ENCODE data around the gene PALM.
"Not testable (repeated sequence)": the region's sequence is repeated elsewhere in the genome, so short reads cannot be mapped to it uniquely, and the experiment has no call there.

Gene PALM

DNA sequence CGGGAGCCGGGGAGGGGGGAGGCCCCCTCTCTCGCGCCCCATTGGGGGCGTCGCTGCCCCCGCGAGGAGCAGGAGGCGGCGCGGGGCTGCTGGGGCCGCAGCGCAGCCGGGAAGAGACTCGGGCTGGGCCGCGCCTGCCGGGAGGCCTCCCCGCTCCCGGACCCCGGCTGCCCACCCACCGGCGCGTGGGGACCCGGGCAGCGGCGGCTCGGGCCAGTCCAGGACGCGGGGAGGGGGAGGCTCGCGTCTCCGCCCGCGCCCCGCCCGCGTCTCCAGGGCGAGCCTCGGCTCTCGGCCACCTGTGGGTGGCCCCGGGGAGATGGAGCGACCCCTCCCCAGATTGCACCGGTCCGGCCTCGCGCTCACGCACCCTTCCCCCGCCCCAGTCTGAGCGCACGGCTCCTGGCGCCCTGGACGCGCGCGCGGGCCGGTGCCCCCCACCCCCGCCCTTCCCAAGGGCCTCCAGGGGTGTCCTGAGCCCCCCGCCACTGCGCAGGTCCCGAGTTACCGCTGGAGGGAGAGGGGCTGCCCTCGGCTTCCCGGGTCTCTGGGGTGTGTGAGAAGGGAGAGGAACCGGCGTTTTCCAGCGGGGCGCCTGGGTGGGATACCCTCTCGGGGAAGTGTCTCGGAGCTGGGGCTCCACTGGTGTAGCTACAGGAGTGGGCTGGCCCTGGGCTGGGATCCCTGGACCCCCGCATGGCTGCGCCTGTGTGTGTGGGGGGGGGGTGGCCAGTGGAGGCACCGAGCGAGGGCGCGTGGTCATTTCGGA lies 645 bp downstream of the PALM start:
- peak in 2 of 3 experiments; percentile 57 to 61 for DNase-seq

DNA sequence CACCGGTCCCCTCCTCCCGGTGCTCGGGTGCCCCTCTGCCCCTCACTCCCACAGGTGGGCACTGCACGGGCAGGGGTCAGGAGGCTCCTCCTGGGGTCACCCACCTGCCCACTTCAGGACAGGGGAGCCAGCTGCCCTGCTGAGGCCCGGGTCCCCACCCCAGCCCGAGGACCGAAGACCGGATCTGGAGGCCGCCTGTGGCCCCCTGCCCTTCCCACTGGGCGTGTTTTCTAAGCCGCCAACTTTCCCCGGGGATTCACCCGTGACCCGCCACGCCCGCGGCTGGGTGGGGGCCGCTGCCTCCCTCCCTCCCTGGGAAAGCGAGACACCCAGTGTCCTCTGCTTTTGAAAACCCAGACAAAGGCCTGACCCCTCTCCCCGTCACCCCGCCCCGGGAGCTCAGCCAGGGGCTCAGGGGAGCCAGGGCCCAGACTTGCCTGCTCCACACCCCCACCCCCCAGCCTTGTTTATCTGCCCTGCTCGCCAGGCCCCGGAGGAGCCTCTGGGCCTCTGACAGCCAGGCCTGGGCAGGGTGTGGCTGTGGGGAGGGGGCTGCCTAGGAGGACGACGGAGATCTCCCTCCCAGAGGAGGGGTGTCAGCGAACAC lies 1.3 kb downstream of the PALM start:
- DNase-seq: no peak

DNA sequence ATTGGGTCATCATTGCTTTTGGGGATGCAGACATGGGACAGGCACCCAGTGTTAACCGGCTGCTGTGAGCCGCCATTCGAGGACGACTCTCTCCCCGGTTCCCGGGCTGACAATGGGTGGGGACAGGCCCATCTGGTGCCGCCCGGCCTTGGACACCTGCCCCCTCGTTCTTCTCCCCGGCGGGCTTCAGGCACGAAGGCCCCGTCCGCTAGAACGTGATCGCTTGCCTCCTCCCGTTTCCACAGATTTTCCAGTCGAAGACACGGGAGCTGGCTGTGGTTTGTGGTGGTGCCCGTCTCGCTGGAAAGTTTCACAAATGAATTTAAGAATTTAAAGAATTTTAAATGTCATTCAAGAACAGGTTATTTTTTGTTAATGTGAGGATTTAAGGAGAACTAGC lies 2.0 kb downstream of the PALM start:
- no peak for DNase-seq

DNA sequence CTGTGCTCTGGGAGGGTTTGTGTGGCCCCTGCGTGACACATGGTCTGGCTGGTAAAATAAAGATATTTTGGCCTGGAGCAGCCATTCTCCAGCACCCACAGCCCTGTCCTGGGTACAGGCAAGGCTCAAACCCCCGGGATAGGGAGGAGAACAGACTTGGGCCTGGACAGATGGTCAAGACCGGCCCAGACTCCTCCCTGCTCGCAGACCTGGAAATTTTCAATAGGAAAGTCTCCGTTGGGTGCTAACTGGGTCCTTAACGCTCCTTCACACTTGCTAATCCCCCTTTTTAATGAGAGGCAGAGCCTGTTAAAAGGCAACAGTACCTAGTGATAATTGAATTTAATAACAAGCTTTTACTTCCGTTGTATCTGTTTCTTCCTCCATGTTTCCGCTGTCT lies 2.5 kb downstream of the PALM start:
- DNase-seq: peak in 1 of 3 experiments; percentile 59

- DNase-seq: no peak
Measured at GRCh38 chr19:715347-715746, 6.6 kb downstream of the PALM start.

DNA sequence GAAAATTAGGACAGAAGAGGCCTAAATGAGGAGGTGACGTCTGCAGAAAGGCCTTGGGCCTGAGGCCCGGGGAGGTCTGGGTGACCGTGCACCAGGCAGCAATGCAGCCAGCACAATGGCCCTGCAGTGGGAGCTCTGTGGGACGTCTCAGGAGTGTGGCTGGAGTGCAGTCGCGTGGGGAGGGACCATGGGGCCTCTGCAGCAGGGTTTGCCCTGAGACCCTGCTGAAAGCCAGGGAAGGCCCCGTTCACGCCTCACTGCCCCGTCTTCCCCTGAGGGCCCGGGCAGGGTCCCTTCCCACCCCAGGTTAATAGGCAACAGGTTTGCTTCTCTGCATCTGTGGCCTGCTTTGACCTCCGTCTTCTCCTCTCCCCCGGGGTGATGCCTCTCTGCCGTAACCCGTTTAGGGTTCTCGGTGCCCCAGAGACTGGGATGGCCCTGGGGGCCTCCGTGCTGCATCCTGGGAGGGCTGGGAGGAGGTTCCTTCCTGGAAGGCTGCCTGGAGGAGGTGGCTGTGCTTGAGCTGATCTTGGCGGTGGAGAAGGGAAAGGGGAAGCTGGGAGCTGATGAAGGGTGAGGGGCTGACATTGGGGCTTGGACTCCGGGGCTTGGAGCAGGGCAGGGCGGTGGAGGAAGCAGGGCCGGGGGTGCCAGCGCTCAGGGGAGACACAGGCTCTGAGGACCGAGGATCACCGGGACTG lies 9.7 kb downstream of the PALM start:
- DNase-seq: no peak

GRCh38 chr19:718991-719512 lies 10.3 kb downstream of the PALM start:
- no peak for DNase-seq

DNA sequence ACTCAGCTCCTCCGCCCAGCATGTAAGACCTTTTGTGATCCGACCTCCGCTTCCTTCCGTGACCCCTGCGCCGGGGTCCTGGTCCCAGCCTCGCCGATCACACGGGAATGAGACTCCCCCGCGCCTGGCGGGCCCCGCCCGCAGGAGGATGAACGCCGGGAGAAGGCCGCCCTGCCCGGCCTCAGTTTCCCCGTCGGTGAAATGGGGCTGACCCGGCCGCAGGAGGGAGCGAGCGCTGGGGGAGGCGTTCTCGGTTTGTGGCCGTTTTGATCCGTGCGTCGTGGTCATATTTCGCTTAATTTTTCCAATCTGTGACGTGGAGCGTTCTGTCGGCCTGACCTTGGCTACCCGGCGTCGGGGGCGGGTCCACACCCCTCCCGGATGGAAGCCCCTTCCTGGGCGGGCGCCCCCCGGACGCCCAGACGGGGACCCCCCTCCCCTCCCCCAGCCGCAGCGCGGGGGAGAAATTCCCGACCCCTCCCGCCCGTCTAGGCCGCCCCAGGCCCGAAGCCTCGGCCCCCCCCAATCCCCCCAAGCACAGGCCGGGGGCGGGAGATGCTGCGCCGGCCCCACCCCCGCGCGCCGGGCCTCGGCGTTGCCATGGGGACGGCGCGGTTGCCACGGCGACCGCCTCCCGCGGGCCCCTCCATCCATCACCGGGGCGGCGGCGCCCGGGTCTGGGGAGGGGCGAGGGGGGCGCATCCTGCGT lies 11.1 kb downstream of the PALM start:
- peak in 2 of 3 experiments; percentile 87 to 89 for DNase-seq

DNA sequence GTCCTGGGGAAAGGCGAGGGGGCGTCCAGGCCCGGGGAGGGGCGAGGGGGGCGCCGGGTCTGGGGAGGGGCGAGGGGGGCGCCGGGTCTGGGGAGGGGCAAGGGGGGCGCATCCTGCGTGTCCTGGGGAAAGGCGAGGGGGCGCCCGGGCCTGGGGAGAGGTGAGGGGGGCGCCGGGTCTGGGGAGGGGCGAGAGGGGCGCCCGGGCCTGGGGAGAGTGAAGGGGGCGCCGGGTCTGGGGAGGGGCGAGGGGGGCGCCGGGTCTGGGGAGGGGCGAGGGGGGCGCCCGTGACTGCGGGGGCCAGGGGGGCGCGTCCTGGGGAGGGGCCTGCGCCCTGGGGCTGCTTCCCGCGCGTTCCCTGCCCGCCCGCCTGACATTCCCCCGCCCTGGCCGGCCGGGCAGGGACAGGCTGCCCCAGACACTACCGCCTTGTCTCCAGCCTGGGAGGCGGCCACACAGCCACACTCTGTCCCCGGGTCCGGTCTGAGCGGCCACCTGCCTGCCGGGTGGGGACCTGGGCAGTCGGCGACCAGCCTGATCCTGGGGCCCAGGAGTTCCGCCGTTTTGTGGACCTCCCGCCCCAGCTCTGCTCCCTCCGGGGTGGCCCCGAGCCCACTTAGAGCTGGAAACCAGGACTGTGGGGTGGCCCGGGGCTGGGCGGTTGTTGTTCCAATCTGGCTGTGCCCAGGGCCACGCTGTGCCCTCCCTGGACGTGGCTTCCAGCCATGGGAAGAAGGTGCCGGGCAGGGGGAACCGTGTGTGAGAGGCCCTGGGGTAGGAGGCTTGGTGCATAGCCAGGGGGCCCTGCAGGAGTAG lies 11.8 kb downstream of the PALM start:
- peak in 2 of 3 experiments; percentile 77 for DNase-seq

- DNase-seq: no peak
Measured at GRCh38 chr19:722553-723101, 13.9 kb downstream of the PALM start.

GRCh38 chr19:723247-723646 lies 14.5 kb downstream of the PALM start:
- DNase-seq: no peak

DNA sequence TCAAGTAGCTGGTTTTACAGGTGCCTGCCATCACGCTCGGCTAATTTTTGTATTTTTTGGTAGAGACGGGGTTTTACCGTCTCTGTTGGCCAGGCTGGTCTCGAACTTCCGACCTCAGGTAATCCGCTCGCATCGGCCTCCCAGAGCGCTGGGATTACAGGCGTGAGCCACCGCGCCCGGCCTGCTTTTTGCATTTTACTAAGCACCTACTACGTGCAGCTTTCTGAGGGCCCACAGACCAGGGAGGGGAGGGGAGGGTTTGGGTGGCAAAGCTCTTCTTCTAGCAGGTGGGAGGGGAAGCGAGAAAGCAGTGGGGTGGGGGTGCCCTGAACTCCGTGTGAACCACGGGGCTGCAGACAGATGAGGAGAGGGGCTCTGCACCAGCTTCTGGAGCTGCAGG lies 15.0 kb downstream of the PALM start:
- DNase-seq: no peak

- DNase-seq: no peak
Measured at GRCh38 chr19:725461-726089, 16.8 kb downstream of the PALM start.

DNA sequence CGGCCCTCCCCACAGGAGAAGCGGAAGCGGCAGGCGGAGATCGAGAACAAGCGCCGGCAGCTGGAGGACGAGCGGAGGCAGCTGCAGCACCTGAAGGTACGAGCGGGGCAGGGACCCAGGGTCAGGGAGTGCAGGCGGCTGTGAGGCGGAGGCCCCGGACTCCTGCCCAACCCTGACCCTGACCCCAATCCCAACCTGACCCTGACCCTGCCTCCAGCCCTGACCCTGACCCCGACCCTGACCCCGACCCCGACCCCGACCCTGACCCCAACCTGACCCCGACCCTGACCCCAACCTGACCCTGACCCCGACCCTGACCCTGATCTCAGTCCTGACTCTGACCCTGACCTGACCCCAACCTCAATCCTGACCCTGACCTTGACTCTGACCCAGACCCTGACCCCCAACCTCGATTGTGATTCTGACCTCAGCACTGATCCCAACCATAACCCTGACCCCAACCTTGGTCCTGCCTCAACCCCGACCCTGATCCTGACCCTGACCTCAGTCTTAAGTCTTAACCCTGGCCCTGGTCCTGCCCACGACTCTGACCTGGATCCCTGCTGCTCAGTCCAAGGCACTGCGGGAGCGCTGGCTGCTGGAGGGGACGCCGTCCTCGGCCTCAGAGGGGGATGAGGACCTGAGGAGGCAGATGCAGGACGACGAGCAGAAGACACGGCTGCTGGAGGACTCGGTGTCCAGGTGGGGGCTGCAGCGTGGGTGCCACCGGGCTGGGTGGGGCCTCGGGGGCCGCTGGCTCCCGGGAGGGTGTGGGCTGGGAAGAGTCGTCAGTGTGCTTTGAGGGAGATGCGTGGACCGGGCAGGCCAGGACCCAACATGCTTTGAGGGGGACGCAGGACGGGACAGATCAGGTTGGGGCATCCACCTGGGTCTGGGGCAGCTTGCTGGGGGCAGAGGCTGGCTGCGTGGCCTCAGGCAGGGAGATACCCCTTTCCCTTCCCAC lies 18.5 kb downstream of the PALM start:
- DNase-seq: no peak

DNA sequence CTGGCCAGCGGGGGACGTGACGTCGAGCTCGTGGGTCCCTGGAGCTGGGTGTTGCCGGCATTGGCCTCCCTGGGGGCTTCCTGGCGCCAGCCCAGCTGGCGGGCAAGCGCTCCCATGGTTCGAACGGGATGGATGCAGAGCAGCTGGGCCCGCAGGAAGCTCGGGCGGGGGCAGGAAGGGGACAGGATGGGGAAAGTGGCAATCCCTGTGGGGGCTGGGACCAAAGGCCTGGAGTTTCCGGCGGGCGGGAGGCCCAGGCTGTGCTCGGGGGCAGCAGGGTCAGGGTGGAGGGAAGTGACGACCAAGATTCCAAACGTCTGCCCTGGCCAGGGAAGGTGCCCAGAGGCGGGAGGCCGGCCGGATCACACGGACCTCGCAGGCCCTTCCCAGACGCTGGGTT lies 19.3 kb downstream of the PALM start:
- no peak for DNase-seq

GRCh38 chr19:729564-729963 lies 20.8 kb downstream of the PALM start:
- DNase-seq: not testable (repeated sequence)

DNA sequence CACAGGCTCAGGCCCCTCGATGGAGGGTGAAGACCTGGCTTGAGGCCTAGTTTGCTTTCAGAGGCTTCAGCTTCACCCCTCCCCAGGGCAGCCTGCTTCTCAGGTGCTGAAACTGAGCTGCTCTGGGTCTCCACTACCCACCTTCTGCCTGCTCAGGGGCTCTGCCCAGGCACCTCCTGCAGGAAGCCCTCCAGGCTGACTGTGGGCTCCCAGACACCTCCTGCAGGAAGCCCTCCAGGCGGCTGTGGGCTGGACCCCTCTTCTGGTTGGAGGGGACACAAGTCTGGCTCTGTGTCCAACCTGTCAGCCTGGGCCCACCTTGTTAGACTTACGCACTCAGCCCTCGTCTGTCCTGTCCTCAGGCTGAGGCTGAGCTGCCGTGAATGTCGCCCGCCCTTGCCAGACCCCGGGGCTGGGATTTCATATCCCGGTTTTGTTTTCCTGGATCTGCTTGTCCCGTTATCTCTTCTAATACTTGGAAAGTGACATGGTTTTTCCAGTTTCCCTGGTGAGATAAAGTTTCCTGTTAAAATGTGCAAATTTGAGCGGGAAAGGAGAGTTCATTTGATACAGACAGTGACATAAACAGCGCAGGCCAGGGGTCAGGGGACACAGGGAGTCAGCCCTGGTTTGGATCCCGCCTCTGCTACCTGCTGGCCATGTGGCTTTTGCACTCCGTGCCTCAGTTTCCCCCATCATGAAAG lies 21.4 kb downstream of the PALM start:
- DNase-seq: no peak

DNA sequence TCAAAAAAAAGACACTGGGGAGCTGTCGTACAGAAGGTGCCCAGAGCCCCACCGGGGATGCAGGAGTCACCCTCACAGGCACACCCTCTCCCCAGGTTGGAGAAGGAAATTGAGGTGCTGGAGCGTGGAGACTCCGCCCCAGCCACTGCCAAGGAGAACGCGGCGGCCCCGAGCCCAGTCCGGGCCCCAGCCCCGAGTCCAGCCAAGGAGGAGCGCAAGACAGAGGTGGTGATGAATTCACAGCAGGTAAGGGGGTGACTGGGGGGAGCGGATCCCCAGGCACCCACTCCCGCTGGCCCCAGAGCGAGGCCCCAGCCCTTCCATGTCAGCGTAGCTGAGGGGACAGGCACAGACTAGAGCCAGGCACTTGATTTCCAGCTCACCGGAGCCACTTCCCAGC lies 22.3 kb downstream of the PALM start:
- no peak for DNase-seq

Data from NCI-H1417 (cell line).